Adrenal gland (tissue), 12 donors: ENCODE results near the gene GTPBP1. TPM values are rescaled to one million over a fixed set of nuclear protein-coding genes. Genes with fewer than 3 reads are reported as not detected.

Source experiments
- DNase-seq, 7 donors: peaks; one replicate each; pipeline ENCODE4 v3.0.0-alpha.2; 2019 to 2020
- H3K27ac ChIP-seq, 5 donors: fragments of 200-600 bp; sonication (generic) in 4 of 5; 1 replicate in 3 of 5; 2 replicates in 2 of 5; pipeline versions ENCODE4 v1.5.1 to v1.8.0; 2016 to 2020; ENCODE audit warnings: mild to moderate bottlenecking in 1 of 5
- H3K27me3 ChIP-seq: fragments of 200-600 bp; 2 replicates; pipeline ENCODE4 v1.8.0; 2021
- H3K36me3 ChIP-seq, 2 donors: fragments of 200-600 bp; replicated peaks in 1 of 2; 1 replicate in 1 of 2; 2 replicates in 1 of 2; pipeline versions ENCODE4 v1.5.1 to v1.8.0; 2018 to 2022
- H3K4me1 ChIP-seq, 2 donors: fragments of 200-600 bp; replicated peaks in 1 of 2; 1 replicate in 1 of 2; 2 replicates in 1 of 2; pipeline versions ENCODE4 v1.5.1 to v1.8.0; 2018 to 2021
- H3K4me3 ChIP-seq, 4 donors: fragments of 200-600 bp; sonication (generic) in 3 of 4; one replicate each; pipeline ENCODE4 v1.5.1; 2016 to 2018
- H3K9me3 ChIP-seq, 3 donors: fragments of 200-600 bp; sonication (generic) in 1 of 3; replicated peaks in 1 of 3; 1 replicate in 2 of 3; 2 replicates in 1 of 3; pipeline versions ENCODE4 v1.5.1 to v1.8.0; 2016 to 2021
- CTCF ChIP-seq, 6 experiments: fragments of 450-650 bp in 4 of 6; fragments of 200-600 bp in 2 of 6; sonication (generic) in 1 of 6; IDR thresholded peaks; 1 replicate in 5 of 6; 2 replicates in 1 of 6; pipeline versions ENCODE4 v1.5.1 to v1.8.0; 2016 to 2021; ENCODE audit warnings: antibody characterized with exemption in 6 of 6, mild to moderate bottlenecking in 2 of 6, moderate library complexity in 1 of 6
- POLR2A ChIP-seq, 2 donors: fragments of 450-650 bp; IDR thresholded peaks; one replicate each; pipeline ENCODE4 v1.6.1; 2017; ENCODE audit warnings: antibody characterized with exemption in 2 of 2, mild to moderate bottlenecking in 2 of 2, moderate library complexity in 1 of 2
- WGBS, 4 donors: extraction: QIAGEN DNeasy Blood & Tissue Kit in 2 of 4; methylation state at CpG; one replicate each; pipeline versions ENCODE4 v1.1.5 to v1.1.7; 2013 to 2017; 5-methylcytosine and 5-hydroxymethylcytosine counted together
- intact Hi-C, 2 donors: fragments of 100-400 bp; cut with DNase I; formaldehyde crosslinking; loops; one replicate each; pipeline versions ENCODE4 v1.14.1 to v1.15.0; 2022 to 2023
- polyA plus RNA-seq, 3 donors: library from polyadenylated mRNA; stranded (reverse); fragments of 200-250 nt in 2 of 3; fragments of 350-450 nt in 1 of 3; fragmentation: Illumina TruSeq in 1 of 3; extraction: RNeasy Lipid Tissue Mini Kit (QIAGEN cat#74804) in 1 of 3; gene quantifications; one replicate each; pipeline ENCODE4 v1.2.3, GENCODE V29; 2013 to 2014
- total RNA-seq, 9 donors: library from RNA; depleted of rRNA in 4 of 9; stranded (reverse); fragments of >200 nt in 4 of 9; fragments of 120-200 nt in 1 of 9; fragmentation: NEBNext Ultra II Directional in 1 of 9; extraction: Animal tissue kit (Norgen Biotek cat#: 25700) in 1 of 9; gene quantifications; one replicate each; pipeline versions ENCODE4 v1.1.0 to v1.2.4, GENCODE V29; 2013 to 2023
- donor health status: healthy with polysubstance abuse.
- donor health status: Bipolar disorder and iron deficiency.
- donor health status: DM: yes; HTN: yes; CAD: no.
- donor health status: DM: no; HTN: no; CAD: no.
- donor health status: DM: no; HTN: no; CAD: no.
- donor health status: DM: yes; HTN: yes; CAD: no.

The GTPBP1 gene
- total and polyA plus RNA-seq, 12 donors: 14.0 to 56.9 (median 37.0) TPM

DNA sequence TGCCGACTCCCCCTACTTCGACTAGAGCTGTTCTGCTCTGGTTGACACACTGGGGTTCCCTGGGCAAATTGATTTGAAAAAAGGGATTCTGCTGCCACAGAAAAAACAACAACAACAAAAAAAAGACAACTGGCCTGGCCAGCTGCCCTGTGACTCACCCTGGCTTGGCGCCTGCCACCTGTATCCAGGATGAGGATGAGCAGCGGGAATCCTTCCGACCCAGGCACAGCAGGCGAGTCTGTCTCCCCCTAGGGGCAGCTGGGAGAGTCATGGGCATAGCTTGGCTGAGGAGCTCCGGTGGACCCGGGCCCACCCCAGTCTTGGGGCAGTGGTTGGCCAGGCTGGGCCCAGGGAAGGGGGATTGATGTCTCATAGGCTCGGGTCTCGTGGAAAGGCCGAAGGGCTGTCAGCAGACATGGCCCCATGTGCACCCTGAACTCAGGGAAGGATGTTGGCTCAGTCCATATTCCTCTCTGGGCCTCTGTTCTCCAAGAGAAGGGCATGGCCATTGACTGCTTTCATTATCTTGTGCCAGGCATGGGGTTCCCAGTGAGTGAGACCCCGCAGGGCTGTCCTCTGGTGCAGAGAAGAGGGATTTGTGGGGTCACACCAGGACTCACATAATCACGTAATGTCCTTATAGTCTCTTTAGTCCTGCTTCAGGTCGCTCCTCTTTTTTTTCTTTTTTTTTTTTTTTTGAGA, 60.5 kb downstream of the GTPBP1 start:
- Histone ChIP-seq H3K4me1 (no peaks in the 10 kb centered on the region), H3K27ac (no peak overlapping the region), H3K36me3 (no peaks in the 10 kb centered on the region), H3K27me3 (no peaks in the 10 kb centered on the region), H3K4me3 (no peak overlapping the region), H3K9me3 (no peaks in the 10 kb centered on the region)
- TF ChIP-seq CTCF (IDR thresholded peaks at IDR 0.05): peak; percentile 68 to 81 (median 79)
- no peak for TF ChIP-seq POLR2A (IDR thresholded peaks at IDR 0.05)
- DNase-seq: peak; percentile 83 to 93 (median 90)
- intact Hi-C loops: loop anchor here (5.0 to 10.0 kb wide), 4 partner anchors 76 to 349 kb away; partner anchors contain the start of gene NPTXR (in 1 of the 2)
- WGBS, 4 donors: 33 to 49% (median 37%) methylated on average over 6 to 14 of the region's 14 CpGs

DNA sequence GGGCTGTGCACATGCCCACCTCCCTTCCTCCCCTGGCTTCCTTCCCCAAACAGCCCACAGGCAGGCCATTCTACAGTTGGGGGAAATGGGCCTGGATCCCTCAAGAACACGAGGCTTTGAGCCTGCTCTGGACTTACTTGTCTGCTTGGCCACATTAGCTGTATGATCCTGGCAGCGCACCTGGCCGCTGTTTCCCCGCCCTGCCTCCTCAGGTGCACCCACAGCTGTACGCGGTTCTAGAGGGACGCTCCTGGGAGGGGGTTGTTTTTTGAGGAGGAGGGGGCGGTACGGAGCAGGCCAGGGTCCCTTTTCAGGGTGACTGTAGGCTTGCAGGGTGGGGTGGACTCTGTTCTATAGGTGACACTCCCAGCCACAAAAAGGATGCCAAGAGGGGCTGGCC, 61.6 kb downstream of the GTPBP1 start:
- no peak overlapping the region for H3K27ac ChIP-seq
- no peaks in the 10 kb centered on the region for H3K27me3 ChIP-seq
- H3K4me1 ChIP-seq: no peaks in the 10 kb centered on the region
- no peaks in the 10 kb centered on the region for H3K9me3 ChIP-seq
- intact Hi-C loops: loop anchor here (5.0 to 10.0 kb wide), 4 partner anchors 75 to 347 kb away; partner anchors contain the start of gene NPTXR (in 1 of the 2)
- no peaks in the 10 kb centered on the region for H3K36me3 ChIP-seq
- WGBS, 4 donors: 77 to 84% (median 82%) methylated on average over 3 to 9 of the region's 9 CpGs
- TF ChIP-seq CTCF (IDR thresholded peaks at IDR 0.05) (no peak), POLR2A (IDR thresholded peaks at IDR 0.05) (no peak)
- no peak for DNase-seq
- no peak overlapping the region for H3K4me3 ChIP-seq

DNA sequence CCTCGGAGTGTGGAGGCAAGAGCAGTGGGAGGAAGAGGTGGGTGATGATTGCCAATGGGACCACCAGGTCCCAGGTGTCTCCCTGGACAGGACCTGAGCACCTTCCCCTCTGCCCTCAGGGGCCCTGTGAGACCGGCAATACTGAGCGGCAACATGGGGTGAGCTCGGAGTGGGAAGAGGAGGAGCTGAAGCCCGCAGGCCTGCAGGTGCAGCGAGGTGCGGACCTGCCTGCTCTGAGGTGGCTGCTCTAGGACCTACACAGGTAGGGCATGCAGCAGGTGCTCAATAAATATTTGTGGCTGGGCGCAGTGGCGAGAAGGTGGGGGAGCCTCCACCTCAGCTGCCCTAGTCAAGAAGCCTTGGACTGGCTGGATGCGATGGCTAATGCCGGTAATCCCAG, 62.3 kb downstream of the GTPBP1 start:
- Histone ChIP-seq H3K27ac (no peak overlapping the region), H3K27me3 (no peaks in the 10 kb centered on the region), H3K36me3 (no peaks in the 10 kb centered on the region), H3K4me1 (no peaks in the 10 kb centered on the region), H3K9me3 (no peaks in the 10 kb centered on the region), H3K4me3 (no peak overlapping the region)
- intact Hi-C loops: loop anchor here (5.0 to 10.0 kb wide), 4 partner anchors 74 to 347 kb away; partner anchors contain the start of gene NPTXR (in 1 of the 2)
- 85 to 94% (median 87%) methylated on average over 5 to 11 of the region's 11 CpGs for WGBS, 4 donors
- DNase-seq: no peak
- no peak for TF ChIP-seq POLR2A (IDR thresholded peaks at IDR 0.05)
- TF ChIP-seq CTCF (IDR thresholded peaks at IDR 0.05): no peak

- WGBS, 4 donors: 88 to 94% (median 92%) methylated on average over 14 to 16 of the region's 16 CpGs
- intact Hi-C loops: loop anchor here (5.0 to 10.0 kb wide), 5 partner anchors 74 to 234 kb away; partner anchors contain the start of gene NPTXR (in 1 of the 2)
- no peak for DNase-seq
- Histone ChIP-seq H3K4me1 (no peaks in the 10 kb centered on the region), H3K27me3 (no peaks in the 10 kb centered on the region), H3K27ac (no peak overlapping the region), H3K9me3 (no peaks in the 10 kb centered on the region), H3K36me3 (no peaks in the 10 kb centered on the region), H3K4me3 (no peak overlapping the region)
- no peak for TF ChIP-seq POLR2A (IDR thresholded peaks at IDR 0.05)
- no peak for TF ChIP-seq CTCF (IDR thresholded peaks at IDR 0.05)
Measured at GRCh38 chr22:38770257-38770949, 64.7 kb downstream of the GTPBP1 start.
